CD4-positive, CD25-positive, alpha-beta regulatory T cell (primary cell): ENCODE measurements around the gene DIP2A. TPM values are rescaled to one million over a fixed set of nuclear protein-coding genes. Genes with fewer than 3 reads are reported as not detected.

ENCODE experiments used
- ATAC-seq, 2 donors: fragments of 150-1000 bp; cut with Tn5 transposase; one replicate each; pipeline ENCODE4 v1.10.0; 2021; ENCODE audit warnings: low read depth in 2 of 2, moderate number of reproducible peaks in 2 of 2, moderate library complexity in 1 of 2
- DNase-seq, 3 donors: peaks; one replicate each; pipeline versions ENCODE4 v3.0.0 to v3.0.0-alpha.2; 2012 to 2022; ENCODE audit warnings: mixed read lengths in 1 of 3
- H3K27ac ChIP-seq: one replicate; pipeline ENCODE4 v1.7.0; 2013; ENCODE audit warnings: mild to moderate bottlenecking, low read length; ENCODE audit not compliant: insufficient read depth, poor library complexity, severe bottlenecking
- H3K27me3 ChIP-seq: one replicate; pipeline ENCODE4 v1.7.0; 2013; ENCODE audit warnings: low read length; ENCODE audit not compliant: control insufficient read depth, insufficient read depth
- H3K36me3 ChIP-seq: one replicate; pipeline ENCODE4 v1.7.0; 2013; ENCODE audit warnings: mild to moderate bottlenecking, low read length, moderate library complexity; ENCODE audit not compliant: control insufficient read depth, insufficient read depth
- H3K4me1 ChIP-seq: 2 replicates; pipeline ENCODE4 v1.7.0; 2013; ENCODE audit warnings: mild to moderate bottlenecking, low read length; ENCODE audit not compliant: insufficient read depth, control insufficient read depth, poor library complexity, severe bottlenecking
- H3K4me3 ChIP-seq: one replicate; pipeline ENCODE4 v1.7.0; 2013; ENCODE audit warnings: low read depth, mild to moderate bottlenecking, low read length, moderate library complexity
- H3K9me3 ChIP-seq, 2 experiments: 1 replicate in 1 of 2; 2 replicates in 1 of 2; pipeline ENCODE4 v1.7.0; 2013; ENCODE audit warnings: low read length in 2 of 2, mild to moderate bottlenecking in 1 of 2, moderate library complexity in 1 of 2; ENCODE audit not compliant: control insufficient read depth in 2 of 2
- H3K27ac Mint-ChIP-seq, 3 donors: one replicate each; pipeline ENCODE4 v1.8.0; 2020 to 2022; ENCODE audit warnings: mild to moderate bottlenecking in 3 of 3, mixed read lengths in 3 of 3, moderate library complexity in 2 of 3
- H3K27me3 Mint-ChIP-seq: one replicate; pipeline ENCODE4 v1.8.0; 2022; ENCODE audit warnings: mild to moderate bottlenecking, mixed read lengths
- H3K36me3 Mint-ChIP-seq: one replicate; pipeline ENCODE4 v1.8.0; 2020; ENCODE audit warnings: mixed read lengths
- H3K4me1 Mint-ChIP-seq, 4 donors: one replicate each; pipeline ENCODE4 v1.8.0; 2020 to 2022; ENCODE audit warnings: mixed read lengths in 4 of 4, mild to moderate bottlenecking in 1 of 4
- H3K4me3 Mint-ChIP-seq, 4 donors: one replicate each; pipeline ENCODE4 v1.8.0; 2020 to 2022; ENCODE audit warnings: mild to moderate bottlenecking in 4 of 4, mixed read lengths in 4 of 4, moderate library complexity in 3 of 4
- H3K9me3 Mint-ChIP-seq, 7 donors: one replicate each; pipeline ENCODE4 v1.8.0; 2020 to 2022; ENCODE audit warnings: mixed read lengths in 7 of 7, mild to moderate bottlenecking in 3 of 7, moderate library complexity in 2 of 7
- polyA plus RNA-seq, 4 donors: library from polyadenylated mRNA; unstranded; fragments of 300-500 nt; fragmentation: Illumina TruSeq; gene quantifications; one replicate each; pipeline ENCODE4 v1.2.3, GENCODE V29; 2021
- total RNA-seq: library from RNA; stranded (reverse); gene quantifications from one replicate; pipeline ENCODE4 v1.2.3, GENCODE V29; 2022

DIP2A gene
- total and polyA plus RNA-seq, 5 donors from 2014 or later: 12.6 to 125 (median 17.0) TPM

DNA sequence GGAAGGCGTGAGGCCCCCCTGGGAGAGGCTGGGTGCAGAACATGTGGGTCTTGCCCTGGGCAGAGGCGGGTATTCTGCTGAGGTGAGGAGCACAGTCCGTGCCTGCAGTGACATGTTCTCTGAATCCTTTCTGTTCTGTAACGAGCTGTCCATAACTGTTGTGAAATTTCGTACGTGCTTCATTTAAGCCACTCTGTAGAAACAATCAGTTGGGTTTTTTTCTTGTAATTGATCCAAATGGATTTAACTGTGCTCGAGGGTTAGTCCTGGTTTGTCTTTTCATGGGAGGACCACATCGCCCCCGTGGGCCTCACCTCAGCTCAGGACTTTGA is 45.4 kb upstream of the DIP2A start:
- no peak overlapping the region for H3K4me3 ChIP-seq
- H3K9me3 ChIP-seq: no peaks in the 10 kb centered on the region
- H3K9me3 Mint-ChIP-seq: no peaks in the 10 kb centered on the region
- DNase-seq (no peak), ATAC-seq (no peak)
- no peaks in the 10 kb centered on the region for H3K4me1 Mint-ChIP-seq
- no peak overlapping the region for H3K27ac ChIP-seq
- H3K4me3 Mint-ChIP-seq: no peak overlapping the region
- no peaks in the 10 kb centered on the region for H3K4me1 ChIP-seq
- H3K27ac Mint-ChIP-seq: no peak overlapping the region
- H3K27me3 ChIP-seq: no peaks in the 10 kb centered on the region
- no peaks in the 10 kb centered on the region for H3K27me3 Mint-ChIP-seq
- H3K36me3 ChIP-seq: peaks cover 24% of the 10 kb centered on the region
- H3K36me3 Mint-ChIP-seq: peaks cover 16% of the 10 kb centered on the region

DNA sequence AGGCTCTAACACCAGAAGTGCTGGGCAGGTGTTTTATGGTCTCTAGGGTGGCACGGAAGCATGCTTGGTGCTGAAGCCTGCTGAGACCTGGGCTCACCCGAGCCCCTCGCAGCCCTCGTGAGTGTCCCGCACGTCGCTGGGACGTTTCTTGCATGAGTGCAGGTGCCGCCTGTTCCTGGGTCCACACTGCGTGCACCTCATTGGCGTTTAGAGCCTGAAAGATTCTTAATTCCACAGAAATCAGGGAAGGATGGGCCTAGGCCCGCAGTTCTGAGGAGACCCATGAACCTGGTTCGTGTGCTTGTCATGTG is 43.8 kb upstream of the DIP2A start:
- Mint-ChIP-seq H3K27me3 (no peaks in the 10 kb centered on the region), H3K4me3 (no peak overlapping the region), H3K4me1 (no peaks in the 10 kb centered on the region), H3K36me3 (peaks cover 21% of the 10 kb centered on the region), H3K27ac (no peak overlapping the region), H3K9me3 (no peaks in the 10 kb centered on the region)
- Histone ChIP-seq H3K36me3 (peaks cover 34% of the 10 kb centered on the region), H3K27ac (no peak overlapping the region), H3K9me3 (no peaks in the 10 kb centered on the region), H3K4me1 (no peaks in the 10 kb centered on the region), H3K4me3 (no peak overlapping the region), H3K27me3 (no peaks in the 10 kb centered on the region)
- no peak for ATAC-seq
- DNase-seq: no peak

DNA sequence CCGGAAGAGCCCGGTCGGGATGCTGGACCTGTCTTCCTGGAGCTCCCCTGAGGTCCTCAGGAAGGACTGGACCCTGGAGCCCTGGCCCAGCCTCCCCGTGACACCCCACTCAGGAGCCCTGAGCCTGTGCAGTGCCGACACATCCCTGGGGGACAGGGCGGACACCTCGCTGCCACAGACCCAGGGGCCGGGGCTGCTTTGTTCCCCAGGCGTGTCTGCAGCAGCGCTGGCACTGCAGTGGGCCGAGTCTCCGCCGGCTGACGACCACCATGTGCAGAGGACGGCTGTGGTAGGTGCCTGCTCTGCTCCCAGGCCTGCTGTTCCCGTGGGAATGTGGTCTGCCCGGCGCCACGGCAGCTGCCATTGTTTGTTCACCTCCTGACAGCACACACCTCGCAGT is 42.1 kb upstream of the DIP2A start:
- Mint-ChIP-seq H3K9me3 (no peaks in the 10 kb centered on the region), H3K36me3 (peaks cover 14% of the 10 kb centered on the region), H3K4me3 (no peak overlapping the region), H3K4me1 (no peaks in the 10 kb centered on the region), H3K27ac (no peak overlapping the region), H3K27me3 (no peaks in the 10 kb centered on the region)
- no peak overlapping the region for H3K4me3 ChIP-seq
- no peaks in the 10 kb centered on the region for H3K4me1 ChIP-seq
- DNase-seq (no peak), ATAC-seq (no peak)
- no peaks in the 10 kb centered on the region for H3K9me3 ChIP-seq
- H3K36me3 ChIP-seq: peaks cover 32% of the 10 kb centered on the region
- no peak overlapping the region for H3K27ac ChIP-seq
- no peaks in the 10 kb centered on the region for H3K27me3 ChIP-seq

DNA sequence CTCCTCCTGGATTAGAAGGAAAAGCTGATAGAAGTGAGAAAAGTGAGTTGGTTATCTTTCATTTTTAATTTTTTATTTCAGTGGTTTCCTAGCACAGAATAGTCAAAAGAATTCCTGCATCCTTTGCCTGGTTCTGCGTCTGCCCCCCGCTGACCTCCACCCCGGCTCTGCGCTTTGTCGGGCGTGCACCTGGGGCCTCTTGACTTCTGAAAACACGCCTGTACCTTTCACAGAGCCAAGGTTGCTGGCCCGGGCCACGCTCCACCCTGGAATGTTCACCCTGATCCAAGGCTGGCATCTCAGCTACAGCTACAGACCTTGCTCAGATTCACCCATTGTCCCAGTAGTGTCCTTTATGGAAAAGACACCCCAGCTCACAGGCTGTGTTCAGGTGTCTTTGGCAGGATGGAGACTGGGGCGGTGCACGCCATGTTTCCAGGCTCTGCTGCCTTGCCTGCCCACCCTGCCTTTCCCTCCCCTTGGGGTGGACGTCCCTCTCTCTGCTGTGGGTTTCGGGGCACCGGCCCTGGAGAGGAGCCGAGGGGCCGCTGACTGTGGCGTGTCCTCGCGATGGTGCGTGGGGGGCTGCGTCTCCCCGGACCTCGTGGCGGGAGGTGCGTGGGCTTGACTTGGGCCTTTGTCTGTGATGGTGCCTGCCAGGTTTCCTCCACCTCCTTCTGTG is 40.3 kb upstream of the DIP2A start:
- Mint-ChIP-seq H3K9me3 (no peaks in the 10 kb centered on the region), H3K4me3 (no peak overlapping the region), H3K36me3 (peaks cover 14% of the 10 kb centered on the region), H3K4me1 (peaks cover 0 to 11% (median 0%) of the 10 kb centered on the region in 4 donors), H3K27ac (no peak overlapping the region), H3K27me3 (no peaks in the 10 kb centered on the region)
- Histone ChIP-seq H3K4me1 (peaks cover 6% of the 10 kb centered on the region), H3K27ac (no peak overlapping the region), H3K4me3 (no peak overlapping the region), H3K36me3 (peaks cover 24% of the 10 kb centered on the region), H3K9me3 (no peaks in the 10 kb centered on the region), H3K27me3 (no peaks in the 10 kb centered on the region)
- no peak for DNase-seq
- no peak for ATAC-seq

DNA sequence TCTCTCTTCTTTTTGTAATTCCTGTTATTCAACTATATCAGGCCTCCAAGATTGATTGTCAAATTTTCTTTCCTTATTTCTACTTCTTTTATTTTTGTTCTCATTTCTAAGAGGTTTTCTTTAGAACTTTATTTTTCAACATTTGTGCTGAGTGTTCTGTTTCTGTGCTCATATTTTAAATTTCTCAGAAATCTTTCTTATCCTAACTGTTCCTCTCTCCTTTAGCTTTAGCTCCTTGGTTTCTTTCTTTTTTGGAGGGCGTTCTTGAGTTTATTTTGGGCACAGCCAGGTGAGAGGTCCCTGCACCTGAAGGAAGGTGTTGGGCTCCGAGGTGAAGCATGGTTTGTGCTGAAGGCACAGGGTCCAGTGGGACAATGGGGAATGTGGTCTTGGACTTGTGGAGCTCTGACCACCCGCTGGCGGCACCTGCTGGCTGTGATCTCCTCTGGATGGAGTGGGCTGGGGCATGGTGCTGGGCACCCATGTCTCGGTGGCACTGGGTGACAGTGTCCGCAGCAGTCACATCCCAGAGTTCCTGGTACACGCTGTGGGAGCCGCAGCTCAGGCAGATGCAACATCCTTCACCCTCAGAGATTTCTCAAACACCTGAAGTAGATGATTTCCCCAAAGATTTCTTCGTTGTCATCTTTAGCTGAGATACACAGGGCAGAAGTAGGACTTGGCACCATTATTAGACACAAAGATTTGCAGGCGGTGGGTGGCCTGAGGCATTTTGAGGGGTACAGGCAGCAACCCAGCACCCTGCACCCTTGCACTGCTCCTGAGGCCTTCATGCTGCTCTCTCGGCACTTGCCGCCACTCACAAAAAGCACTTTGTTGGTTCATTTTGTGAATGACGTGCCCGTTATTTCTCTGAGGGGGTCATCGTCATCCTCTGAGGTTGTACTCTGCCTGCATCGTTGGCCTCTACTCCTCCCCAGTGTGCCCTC is 38.2 kb upstream of the DIP2A start:
- peaks cover 0 to 25% (median 8%) of the 10 kb centered on the region in 4 donors for H3K4me1 Mint-ChIP-seq
- ATAC-seq (no peak), DNase-seq (no peak)
- Histone ChIP-seq H3K4me3 (no peak overlapping the region), H3K9me3 (no peaks in the 10 kb centered on the region), H3K27ac (no peak overlapping the region), H3K4me1 (peaks cover 18% of the 10 kb centered on the region), H3K36me3 (peaks cover 23% of the 10 kb centered on the region), H3K27me3 (no peaks in the 10 kb centered on the region)
- no peak overlapping the region for H3K27ac Mint-ChIP-seq
- peaks cover 17% of the 10 kb centered on the region for H3K36me3 Mint-ChIP-seq
- H3K4me3 Mint-ChIP-seq: peak overlapping the region in 1 of 4 donors; percentile 29
- no peaks in the 10 kb centered on the region for H3K9me3 Mint-ChIP-seq
- no peaks in the 10 kb centered on the region for H3K27me3 Mint-ChIP-seq

DNA sequence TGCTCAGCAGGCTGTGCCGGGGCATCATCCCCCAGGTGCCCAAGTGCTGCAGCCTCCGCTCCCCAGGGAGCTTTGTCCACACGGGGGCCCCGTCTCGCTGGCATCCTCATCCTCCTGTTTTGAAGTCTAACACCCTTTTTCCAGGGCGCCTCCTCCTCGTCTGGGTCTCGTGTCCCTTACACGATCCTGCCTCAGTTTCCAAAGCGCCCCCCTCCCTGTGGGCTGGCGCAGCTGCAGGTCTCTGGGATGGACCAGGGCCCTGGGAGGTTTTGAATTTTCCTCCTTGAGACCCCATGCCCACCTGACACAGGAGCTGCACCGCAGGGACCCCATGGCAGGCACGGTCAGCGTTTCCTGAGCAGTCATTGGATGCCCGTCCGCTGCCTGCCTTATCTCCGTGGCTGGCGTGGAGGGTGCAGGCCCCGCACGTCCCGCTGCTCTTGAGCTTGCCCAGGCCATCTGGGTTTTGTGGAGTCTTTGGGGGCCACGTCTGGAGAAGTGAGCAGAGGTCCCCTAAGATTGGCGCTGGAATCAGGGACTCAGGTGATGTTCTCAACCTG is 37.4 kb upstream of the DIP2A start:
- Mint-ChIP-seq H3K4me3 (no peak overlapping the region), H3K27ac (no peak overlapping the region), H3K27me3 (no peaks in the 10 kb centered on the region), H3K36me3 (peaks cover 9% of the 10 kb centered on the region), H3K9me3 (no peaks in the 10 kb centered on the region), H3K4me1 (peaks cover 0 to 25% (median 8%) of the 10 kb centered on the region in 4 donors)
- no peak overlapping the region for H3K27ac ChIP-seq
- no peaks in the 10 kb centered on the region for H3K9me3 ChIP-seq
- H3K36me3 ChIP-seq: peaks cover 19% of the 10 kb centered on the region
- no peak for DNase-seq
- ATAC-seq: no peak
- no peak overlapping the region for H3K4me3 ChIP-seq
- no peaks in the 10 kb centered on the region for H3K27me3 ChIP-seq
- peaks cover 18% of the 10 kb centered on the region for H3K4me1 ChIP-seq

DNA sequence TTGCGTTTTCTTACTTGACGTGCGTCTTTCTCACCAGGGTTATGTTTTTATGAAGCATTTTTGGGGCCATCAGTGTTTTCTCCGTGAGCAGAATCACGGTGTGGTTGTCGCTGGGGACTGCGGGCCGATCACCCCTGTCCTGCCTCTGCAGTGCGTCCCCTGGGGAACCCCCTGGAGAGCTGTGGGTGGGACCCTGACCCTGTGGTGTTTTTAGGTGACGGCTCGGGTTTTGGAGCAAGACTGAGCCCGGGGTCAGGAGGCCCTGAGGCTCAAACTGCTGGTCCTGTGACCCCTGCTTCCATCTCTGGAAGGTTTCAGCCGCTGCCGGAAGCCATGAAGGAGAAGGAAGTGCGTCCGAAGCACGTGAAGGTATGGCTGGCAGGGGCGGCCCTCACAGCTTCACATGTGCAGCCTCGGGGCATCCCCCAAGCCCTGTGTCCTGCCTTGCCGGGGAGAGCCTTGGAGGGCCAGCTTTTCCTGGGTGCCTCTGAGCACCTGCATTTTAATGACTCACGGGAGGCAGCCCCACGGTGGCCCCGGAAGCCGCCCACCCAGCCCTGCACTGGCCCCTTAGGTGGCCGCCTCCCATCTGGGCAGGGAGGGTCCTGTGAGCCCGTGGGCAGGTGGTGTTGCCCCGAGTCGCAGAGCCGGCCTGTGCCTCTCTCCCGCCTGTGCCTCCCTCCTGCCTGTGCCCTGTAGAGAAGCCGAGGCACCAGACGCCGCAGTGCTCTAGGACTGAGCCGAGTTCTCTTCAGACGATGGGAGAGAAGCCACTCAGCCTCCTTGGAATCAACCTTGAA is 36.7 kb upstream of the DIP2A start:
- Mint-ChIP-seq H3K27ac (peak overlapping the region in 1 of 3 donors; percentile 94), H3K36me3 (peaks cover 9% of the 10 kb centered on the region), H3K27me3 (no peaks in the 10 kb centered on the region), H3K4me1 (peaks cover 0 to 25% (median 8%) of the 10 kb centered on the region in 4 donors), H3K9me3 (no peaks in the 10 kb centered on the region), H3K4me3 (no peak overlapping the region)
- no peak overlapping the region for H3K4me3 ChIP-seq
- H3K36me3 ChIP-seq: peaks cover 14% of the 10 kb centered on the region
- H3K9me3 ChIP-seq: no peaks in the 10 kb centered on the region
- H3K27ac ChIP-seq: no peak overlapping the region
- no peak for ATAC-seq
- H3K27me3 ChIP-seq: no peaks in the 10 kb centered on the region
- H3K4me1 ChIP-seq: peaks cover 18% of the 10 kb centered on the region
- DNase-seq: no peak
